ENCODE results near the gene ADGRE2. TPM values are rescaled to one million over a fixed set of nuclear protein-coding genes. Genes with fewer than 3 reads are reported as not detected.
A peak's percentile ranks its signal among the peaks of the same experiment; 100 is the strongest.

ADGRE2 gene
- total RNA-seq, 1 donor from 2014 or later = 4.9 TPM

GRCh38 chr19:14814982-14815652, 36.8 kb upstream of the ADGRE2 start:
- H3K9me3 ChIP-seq = no peaks in the 10 kb centered on the region
- H3K27ac ChIP-seq = no peak overlapping the region
- intact Hi-C loops (cut with DNase I) = no loop called here
- no peaks in the 10 kb centered on the region for H3K4me1 ChIP-seq
- TF ChIP-seq CTCF (IDR thresholded peaks at IDR 0.05) (no peak), POLR2AphosphoS5 (IDR thresholded peaks at IDR 0.05; ENCODE audit: insufficient read depth in 1 of 2, low read depth in 1 of 2) (no peak), POLR2A (IDR thresholded peaks at IDR 0.05) (no peak)
- H3K27me3 ChIP-seq = no peaks in the 10 kb centered on the region
- no peaks in the 10 kb centered on the region for H3K36me3 ChIP-seq
- no peak overlapping the region for H3K4me3 ChIP-seq
- no peak for DNase-seq (ENCODE audit: extremely low spot score in 2 of 2)

GRCh38 chr19:14809272-14810057, 31.1 kb upstream of the ADGRE2 start:
- no peak for DNase-seq (ENCODE audit: extremely low spot score in 2 of 2)
- intact Hi-C loops (cut with DNase I) = no loop called here
- TF ChIP-seq CTCF (IDR thresholded peaks at IDR 0.05) = no peak
- no peak for TF ChIP-seq POLR2AphosphoS5 (IDR thresholded peaks at IDR 0.05; ENCODE audit: insufficient read depth in 1 of 2, low read depth in 1 of 2)
- no peak for TF ChIP-seq POLR2A (IDR thresholded peaks at IDR 0.05)
- H3K36me3 ChIP-seq = no peaks in the 10 kb centered on the region
- no peak overlapping the region for H3K4me3 ChIP-seq
- no peaks in the 10 kb centered on the region for H3K4me1 ChIP-seq
- H3K27ac ChIP-seq = no peak overlapping the region
- H3K9me3 ChIP-seq = no peaks in the 10 kb centered on the region
- no peaks in the 10 kb centered on the region for H3K27me3 ChIP-seq

- no peak for TF ChIP-seq POLR2AphosphoS5 (IDR thresholded peaks at IDR 0.05; ENCODE audit: insufficient read depth in 1 of 2, low read depth in 1 of 2)
- TF ChIP-seq POLR2A (IDR thresholded peaks at IDR 0.05) = no peak
- TF ChIP-seq CTCF (IDR thresholded peaks at IDR 0.05) = no peak
- intact Hi-C loops (cut with DNase I) = no loop called here
- Histone ChIP-seq H3K4me3 (no peak overlapping the region), H3K27ac (no peak overlapping the region), H3K4me1 (no peaks in the 10 kb centered on the region), H3K36me3 (no peaks in the 10 kb centered on the region), H3K9me3 (no peaks in the 10 kb centered on the region), H3K27me3 (no peaks in the 10 kb centered on the region)
- no peak for DNase-seq (ENCODE audit: extremely low spot score in 2 of 2)
Measured at GRCh38 chr19:14804765-14805164, 26.4 kb upstream of the ADGRE2 start.

GRCh38 chr19:14798760-14799159, 20.4 kb upstream of the ADGRE2 start:
- DNase-seq (ENCODE audit: extremely low spot score in 2 of 2) = no peak
- Histone ChIP-seq H3K4me3 (no peak overlapping the region), H3K36me3 (no peaks in the 10 kb centered on the region), H3K27ac (no peak overlapping the region), H3K27me3 (no peaks in the 10 kb centered on the region), H3K9me3 (no peaks in the 10 kb centered on the region), H3K4me1 (no peaks in the 10 kb centered on the region)
- TF ChIP-seq CTCF (IDR thresholded peaks at IDR 0.05) = no peak
- no peak for TF ChIP-seq POLR2AphosphoS5 (IDR thresholded peaks at IDR 0.05; ENCODE audit: insufficient read depth in 1 of 2, low read depth in 1 of 2)
- TF ChIP-seq POLR2A (IDR thresholded peaks at IDR 0.05) = no peak
- intact Hi-C loops (cut with DNase I) = no loop called here

- Histone ChIP-seq H3K27me3 (no peaks in the 10 kb centered on the region), H3K9me3 (no peaks in the 10 kb centered on the region), H3K27ac (no peak overlapping the region), H3K4me1 (no peaks in the 10 kb centered on the region), H3K4me3 (no peak overlapping the region), H3K36me3 (no peaks in the 10 kb centered on the region)
- intact Hi-C loops (cut with DNase I) = no loop called here
- TF ChIP-seq POLR2A (IDR thresholded peaks at IDR 0.05) = no peak
- no peak for TF ChIP-seq POLR2AphosphoS5 (IDR thresholded peaks at IDR 0.05; ENCODE audit: insufficient read depth in 1 of 2, low read depth in 1 of 2)
- no peak for TF ChIP-seq CTCF (IDR thresholded peaks at IDR 0.05)
- peak in 1 of 2 donors; percentile 40 for DNase-seq (ENCODE audit: extremely low spot score in 2 of 2)
Measured at GRCh38 chr19:14796021-14796420, 17.7 kb upstream of the ADGRE2 start.

Measured in vagina (tissue), 2 donors.